Fibroblast of villous mesenchyme (primary cell): Measurements from ENCODE around the gene HPCAL1. TPM values are rescaled to one million over a fixed set of nuclear protein-coding genes. Genes with fewer than 3 reads are reported as not detected.

ENCODE experiments used
- DNase-seq: peaks from one replicate; pipeline ENCODE4 v3.0.0-alpha.2; 2010; ENCODE audit warnings: low read depth
- H3K4me3 ChIP-seq: 2 replicates; pipeline ENCODE4 v1.5.1; 2011; ENCODE audit warnings: low read depth, mild to moderate bottlenecking, low read length
- CTCF ChIP-seq: IDR thresholded peaks from 2 replicates; pipeline ENCODE4 v1.5.1; 2012; ENCODE audit warnings: low read depth, mild to moderate bottlenecking, low read length; ENCODE audit not compliant: insufficient read depth
- total RNA-seq: library from RNA; depleted of rRNA; stranded (reverse); fragments of >200 nt; gene quantifications from 2 replicates; pipeline ENCODE4 v1.2.3, GENCODE V29; 2012

The HPCAL1 gene
- total RNA-seq, 1 donor, result 60.0 TPM

- DNase-seq, result no peak
- TF ChIP-seq CTCF, result no peak
- H3K4me3 ChIP-seq, result no peak overlapping the region
Observed at GRCh38 chr2:10269711-10270610, 32.7 kb upstream of the HPCAL1 start.

- no peak for DNase-seq
- no peak overlapping the region for H3K4me3 ChIP-seq
- TF ChIP-seq CTCF, result no peak
Observed at GRCh38 chr2:10271509-10271908, 31.2 kb upstream of the HPCAL1 start.

- TF ChIP-seq CTCF, result no peak
Observed at GRCh38 chr2:10271946-10272345, 30.8 kb upstream of the HPCAL1 start.

GRCh38 chr2:10272464-10272863 is 30.2 kb upstream of the HPCAL1 start:
- no peak overlapping the region for H3K4me3 ChIP-seq
- DNase-seq, result no peak
- TF ChIP-seq CTCF, result no peak

More at GRCh38 chr2:10271946-10272345, 30.8 kb upstream of the HPCAL1 start:
- DNase-seq, result no peak
- no peak overlapping the region for H3K4me3 ChIP-seq

GRCh38 chr2:10273215-10274175 is 29.2 kb upstream of the HPCAL1 start:
- H3K4me3 ChIP-seq, result no peak overlapping the region
- no peak for TF ChIP-seq CTCF
- DNase-seq, result no peak

- no peak for TF ChIP-seq CTCF
- no peak overlapping the region for H3K4me3 ChIP-seq
- no peak for DNase-seq
Observed at GRCh38 chr2:10274376-10274775, 28.3 kb upstream of the HPCAL1 start.
